Activated CD4-positive, alpha-beta memory T cell treated with anti-CD3 and anti-CD28 coated beads for 36 hours (primary cell): ENCODE data around the gene WDFY4. TPM values are rescaled to one million over a fixed set of nuclear protein-coding genes. Genes with fewer than 3 reads are reported as not detected.

Source experiments
- CTCF ChIA-PET: fragments of 350-600 bp; sonication (Branson Sonifier 250); formaldehyde crosslinking; loops from one replicate; lab custom pipeline; 2021; ENCODE audit warnings: antibody characterized with exemption, inconsistent platforms; lab: Charles Lee
- POLR2A ChIA-PET: fragments of 350-600 bp; sonication (Branson Sonifier 250); formaldehyde crosslinking; loops from one replicate; lab custom pipeline; 2021; ENCODE audit warnings: antibody characterized with exemption; lab: Charles Lee
- DNase-seq: peaks from one replicate; pipeline ENCODE4 v3.0.0-alpha.2; 2020
- H3K27ac Mint-ChIP-seq: one replicate; pipeline ENCODE4 v1.8.0; 2021; ENCODE audit warnings: mixed read lengths
- H3K27me3 Mint-ChIP-seq: one replicate; pipeline ENCODE4 v1.8.0; 2021; ENCODE audit warnings: mixed read lengths
- H3K36me3 Mint-ChIP-seq: one replicate; pipeline ENCODE4 v1.8.0; 2021; ENCODE audit warnings: mixed read lengths
- H3K4me1 Mint-ChIP-seq: one replicate; pipeline ENCODE4 v1.8.0; 2021; ENCODE audit warnings: low read depth, mixed read lengths
- H3K4me3 Mint-ChIP-seq: one replicate; pipeline ENCODE4 v1.8.0; 2021; ENCODE audit warnings: mild to moderate bottlenecking, mixed read lengths
- H3K9me3 Mint-ChIP-seq: one replicate; pipeline ENCODE4 v1.8.0; 2021; ENCODE audit warnings: mixed read lengths
- intact Hi-C: fragments of 100-400 bp; cut with micrococcal nuclease; formaldehyde crosslinking; loops from one replicate; pipeline ENCODE4 v1.15.1; 2023
- total RNA-seq, 2 experiments: library from RNA; stranded (reverse); gene quantifications; one replicate each; pipeline ENCODE4 v1.2.3, GENCODE V29; 2021

WDFY4 gene
- total RNA-seq, 2 experiments from 2014 or later: not detected

DNA sequence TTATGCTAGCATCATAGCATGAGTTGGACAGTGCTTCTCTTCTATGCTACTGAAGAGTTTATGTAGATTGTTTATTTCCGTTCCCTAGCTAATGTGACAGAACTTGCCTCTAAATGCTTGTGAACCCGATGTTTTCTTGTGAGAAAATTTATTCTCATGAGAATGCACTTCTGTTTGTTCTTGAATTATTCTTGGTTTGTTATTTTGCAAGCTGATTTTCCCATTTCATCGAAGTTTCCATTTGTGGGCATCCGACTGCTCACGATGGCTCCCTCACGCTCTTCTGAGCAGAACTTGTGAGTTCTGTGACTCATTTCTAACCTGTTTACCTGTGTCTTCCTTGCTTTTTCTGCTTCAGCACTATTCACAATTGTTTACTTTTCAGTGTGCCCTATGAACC lies 59.9 kb downstream of the WDFY4 start:
- peaks cover 6% of the 10 kb centered on the region for H3K9me3 Mint-ChIP-seq
- no peak for DNase-seq
- H3K27ac Mint-ChIP-seq: no peak overlapping the region
- H3K4me1 Mint-ChIP-seq: no peaks in the 10 kb centered on the region
- ChIA-PET POLR2A (no interaction called here), CTCF (no interaction called here)
- H3K27me3 Mint-ChIP-seq: peaks cover 1% of the 10 kb centered on the region
- H3K4me3 Mint-ChIP-seq: no peak overlapping the region
- intact Hi-C loops: no loop called here
- H3K36me3 Mint-ChIP-seq: no peaks in the 10 kb centered on the region

DNA sequence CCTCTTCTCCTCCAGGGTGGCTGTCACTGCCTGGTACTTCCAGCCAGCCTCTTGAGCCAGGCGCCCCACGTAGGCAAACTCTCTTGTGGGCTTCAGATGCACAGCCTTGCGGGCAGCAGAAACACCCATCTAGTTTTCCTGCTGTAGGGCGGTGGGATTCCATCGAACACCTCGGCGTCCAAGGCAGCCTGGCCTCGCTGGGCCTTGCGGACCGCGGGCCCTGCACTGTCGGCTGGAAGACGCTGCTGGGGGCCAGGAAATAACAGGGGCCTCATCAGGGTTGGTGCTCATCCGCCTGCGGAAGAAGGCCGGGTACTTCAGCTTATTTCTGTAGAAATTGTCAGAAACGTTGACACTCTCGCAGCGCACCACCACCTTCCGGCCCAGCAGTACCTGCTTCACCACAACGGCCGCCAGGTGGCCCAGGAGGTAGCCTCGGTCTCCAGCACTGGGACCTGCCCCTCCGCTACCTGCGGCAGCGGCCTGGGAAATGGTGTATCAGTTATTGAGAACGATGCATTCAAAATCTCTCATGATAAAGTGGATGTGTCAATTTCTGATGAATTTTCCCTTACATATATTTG lies 61.1 kb downstream of the WDFY4 start:
- Mint-ChIP-seq H3K4me1 (no peaks in the 10 kb centered on the region), H3K27ac (no peak overlapping the region), H3K36me3 (no peaks in the 10 kb centered on the region), H3K9me3 (peaks cover 6% of the 10 kb centered on the region), H3K27me3 (peaks cover 1% of the 10 kb centered on the region), H3K4me3 (no peak overlapping the region)
- CTCF ChIA-PET: no interaction called here
- intact Hi-C loops: no loop called here
- POLR2A ChIA-PET: no interaction called here
- DNase-seq: no peak

DNA sequence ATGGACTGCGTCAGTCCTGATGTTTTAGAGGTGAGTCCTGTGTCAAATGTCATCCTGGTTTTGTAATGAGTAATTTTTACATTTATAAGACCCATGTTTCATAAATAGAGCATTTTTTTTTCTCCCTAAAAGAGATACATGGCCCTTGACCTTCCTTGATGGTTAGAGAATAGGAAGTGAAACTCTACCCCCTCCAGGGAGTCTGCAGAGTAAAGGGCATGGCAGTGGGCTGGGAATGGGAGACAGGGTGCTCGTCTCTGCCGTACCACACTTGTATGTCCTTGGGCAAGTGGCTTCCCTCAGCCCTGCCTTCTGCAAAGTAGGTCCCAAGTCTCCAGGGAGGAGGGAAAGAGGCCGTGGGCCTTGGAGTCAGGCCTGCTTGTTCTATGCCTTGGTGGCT lies 63.9 kb downstream of the WDFY4 start:
- Mint-ChIP-seq H3K36me3 (no peaks in the 10 kb centered on the region), H3K9me3 (peaks cover 6% of the 10 kb centered on the region), H3K27ac (no peak overlapping the region), H3K4me3 (no peak overlapping the region), H3K27me3 (no peaks in the 10 kb centered on the region), H3K4me1 (no peaks in the 10 kb centered on the region)
- no peak for DNase-seq
- ChIA-PET CTCF (no interaction called here), POLR2A (no interaction called here)
- intact Hi-C loops: no loop called here

DNA sequence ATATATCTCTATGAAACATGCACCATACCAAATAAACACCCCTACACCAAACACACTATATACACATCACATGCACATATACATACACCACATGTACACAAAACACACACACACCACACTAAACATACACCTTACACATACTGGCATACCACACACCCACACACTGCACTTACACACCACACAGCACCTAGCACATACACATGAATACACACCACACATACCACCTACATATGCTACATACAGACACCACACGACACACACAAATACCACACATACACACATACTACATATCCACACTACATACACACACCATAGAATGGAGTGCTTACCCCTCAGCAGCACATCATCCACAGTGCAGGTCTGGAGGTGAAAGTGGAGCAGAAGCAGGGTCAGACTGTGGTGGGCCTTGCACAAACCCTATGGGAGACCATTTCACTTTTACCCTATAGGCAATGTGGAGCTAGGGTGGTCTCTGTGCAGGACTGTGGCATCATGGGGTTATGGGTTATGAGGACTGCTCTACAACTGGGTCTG lies 64.6 kb downstream of the WDFY4 start:
- CTCF ChIA-PET: no interaction called here
- intact Hi-C loops: no loop called here
- H3K9me3 Mint-ChIP-seq: peaks cover 6% of the 10 kb centered on the region
- H3K36me3 Mint-ChIP-seq: no peaks in the 10 kb centered on the region
- no peaks in the 10 kb centered on the region for H3K4me1 Mint-ChIP-seq
- no peak overlapping the region for H3K27ac Mint-ChIP-seq
- H3K4me3 Mint-ChIP-seq: no peak overlapping the region
- no peak for DNase-seq
- POLR2A ChIA-PET: no interaction called here
- no peaks in the 10 kb centered on the region for H3K27me3 Mint-ChIP-seq

DNA sequence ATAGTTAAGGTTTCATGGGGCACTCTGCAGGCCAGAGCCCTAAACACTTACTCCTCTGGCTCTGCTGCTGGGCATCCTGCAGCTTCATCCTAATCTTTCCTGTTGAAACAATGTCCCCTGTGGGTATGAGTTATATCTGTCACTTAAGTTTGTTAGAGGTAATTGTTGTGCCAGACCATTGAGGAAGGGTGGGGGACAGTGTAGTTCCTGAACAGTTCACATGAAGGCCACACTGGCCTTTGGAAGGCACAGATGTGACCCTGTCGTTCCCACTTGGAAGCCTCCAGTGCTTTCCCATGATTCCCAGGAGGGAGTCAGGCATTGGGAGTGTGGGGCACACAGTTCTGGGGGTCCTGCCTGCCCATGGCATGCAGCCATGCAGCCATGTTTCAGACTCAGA lies 65.3 kb downstream of the WDFY4 start:
- POLR2A ChIA-PET: no interaction called here
- H3K4me3 Mint-ChIP-seq: no peak overlapping the region

DNA sequence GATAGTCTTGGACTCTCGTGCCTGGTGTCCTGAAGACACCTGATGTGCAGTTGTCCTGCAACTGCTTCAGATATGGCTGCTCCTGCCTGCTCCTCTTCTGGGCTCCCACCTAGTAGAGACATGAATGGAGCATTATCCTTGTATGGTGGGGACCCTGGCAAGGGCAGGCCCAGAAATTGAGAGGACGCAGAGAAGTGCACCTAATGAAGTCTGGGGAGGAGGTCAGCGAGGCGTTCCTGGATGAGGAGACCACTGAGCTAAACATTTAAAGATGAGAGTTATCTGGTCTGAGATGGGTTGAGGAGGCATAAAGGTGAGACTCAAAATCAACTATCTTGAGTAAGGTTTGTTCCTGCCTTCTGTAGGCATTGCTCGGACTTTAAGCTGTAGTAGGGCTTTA lies 66.3 kb downstream of the WDFY4 start:
- no peaks in the 10 kb centered on the region for H3K27me3 Mint-ChIP-seq
- no peaks in the 10 kb centered on the region for H3K36me3 Mint-ChIP-seq
- H3K27ac Mint-ChIP-seq: no peak overlapping the region
- no peak for DNase-seq
- CTCF ChIA-PET: no interaction called here
- H3K4me3 Mint-ChIP-seq: no peak overlapping the region
- peaks cover 6% of the 10 kb centered on the region for H3K9me3 Mint-ChIP-seq
- no peaks in the 10 kb centered on the region for H3K4me1 Mint-ChIP-seq
- intact Hi-C loops: no loop called here
- POLR2A ChIA-PET: no interaction called here

More for the DNA sequence above, 65.3 kb downstream of the WDFY4 start:
- H3K27ac Mint-ChIP-seq: no peak overlapping the region
- intact Hi-C loops: no loop called here
- peaks cover 6% of the 10 kb centered on the region for H3K9me3 Mint-ChIP-seq
- H3K27me3 Mint-ChIP-seq: no peaks in the 10 kb centered on the region
- DNase-seq: no peak
- H3K36me3 Mint-ChIP-seq: no peaks in the 10 kb centered on the region
- no peaks in the 10 kb centered on the region for H3K4me1 Mint-ChIP-seq
- CTCF ChIA-PET: no interaction called here

DNA sequence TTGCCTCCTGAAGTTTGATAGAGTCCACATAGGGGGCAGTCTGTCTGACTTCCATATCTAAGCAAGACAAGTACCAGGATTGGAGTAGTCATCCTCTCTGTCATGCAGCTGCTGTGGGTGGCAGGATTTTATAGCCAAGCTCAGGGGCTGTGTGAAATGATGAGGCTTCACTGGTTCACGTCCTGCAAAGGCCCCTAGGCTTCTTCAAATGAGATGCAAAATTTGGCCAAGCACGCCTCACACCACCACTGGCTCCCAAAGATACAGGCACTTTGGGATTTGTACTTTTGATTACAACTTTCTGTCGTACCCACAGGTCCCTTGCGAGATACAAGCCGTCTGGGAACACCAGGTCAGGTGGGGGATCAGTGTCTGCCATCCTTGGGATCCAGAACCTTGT lies 67.1 kb downstream of the WDFY4 start:
- Mint-ChIP-seq H3K4me1 (no peaks in the 10 kb centered on the region), H3K36me3 (no peaks in the 10 kb centered on the region), H3K27ac (no peak overlapping the region), H3K9me3 (peaks cover 6% of the 10 kb centered on the region), H3K27me3 (no peaks in the 10 kb centered on the region), H3K4me3 (no peak overlapping the region)
- CTCF ChIA-PET: no interaction called here
- DNase-seq: no peak
- intact Hi-C loops: no loop called here
- POLR2A ChIA-PET: no interaction called here

DNA sequence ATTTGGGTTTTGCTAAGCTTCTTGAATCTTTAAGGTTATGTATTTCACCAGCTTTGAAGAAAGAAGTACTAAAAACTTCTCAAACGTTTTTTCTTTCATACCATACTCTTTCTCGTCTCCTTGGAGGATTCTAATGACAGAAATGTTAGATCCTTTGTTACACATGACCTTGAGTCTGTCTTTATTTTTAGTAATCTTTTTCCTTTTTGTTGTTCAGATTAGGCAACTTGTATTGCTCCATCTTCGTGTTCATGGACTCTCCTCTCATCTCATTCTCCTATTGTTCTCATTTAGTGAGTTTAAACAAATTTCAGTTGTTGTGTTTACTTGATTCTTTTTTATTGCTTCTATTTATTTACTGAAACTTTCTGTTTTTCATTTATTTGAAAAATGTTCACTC lies 73.7 kb downstream of the WDFY4 start:
- peaks cover 22% of the 10 kb centered on the region for H3K27me3 Mint-ChIP-seq
- H3K27ac Mint-ChIP-seq: no peak overlapping the region
- intact Hi-C loops: no loop called here
- no peaks in the 10 kb centered on the region for H3K9me3 Mint-ChIP-seq
- no peaks in the 10 kb centered on the region for H3K36me3 Mint-ChIP-seq
- H3K4me3 Mint-ChIP-seq: no peak overlapping the region
- ChIA-PET POLR2A (no interaction called here), CTCF (no interaction called here)
- DNase-seq: no peak
- H3K4me1 Mint-ChIP-seq: no peaks in the 10 kb centered on the region

DNA sequence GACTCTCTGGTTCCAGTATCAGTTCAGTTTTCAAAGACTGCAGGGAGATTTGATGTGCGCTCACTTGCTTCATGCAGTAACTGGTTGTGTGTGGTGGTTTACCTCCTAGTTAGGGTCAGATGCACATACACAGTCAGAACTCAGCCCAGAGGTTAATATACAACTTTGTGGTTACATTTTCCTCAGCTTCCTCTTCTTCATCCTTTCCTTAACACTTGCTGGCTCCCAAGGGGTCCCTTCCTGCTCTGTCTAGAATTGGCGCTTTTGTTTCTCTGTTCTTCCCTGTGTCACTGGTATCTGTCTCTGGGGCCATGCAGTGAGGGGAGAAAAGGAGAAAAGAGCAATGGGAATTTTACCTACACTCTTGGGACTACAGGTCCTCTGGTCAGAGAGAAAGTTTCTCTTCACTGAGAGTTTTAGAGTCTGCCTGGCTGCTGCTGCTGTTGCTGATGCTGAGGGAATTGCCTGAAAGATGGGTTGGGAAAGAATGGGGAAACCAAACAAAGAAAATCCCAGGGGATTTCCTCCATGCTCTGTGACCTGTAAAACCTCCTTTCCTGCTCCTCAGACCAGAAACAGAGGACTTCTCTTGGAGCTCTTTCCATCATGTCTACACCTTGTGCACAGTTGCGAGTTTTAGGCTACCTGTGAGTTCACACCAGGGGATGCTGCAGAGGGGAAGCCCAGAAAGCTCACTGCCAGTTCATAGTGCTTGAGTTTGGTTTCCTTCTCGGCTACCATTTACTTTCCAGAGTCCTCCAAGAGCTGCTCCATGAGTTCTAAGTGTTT lies 74.6 kb downstream of the WDFY4 start:
- intact Hi-C loops: no loop called here
- Mint-ChIP-seq H3K27ac (no peak overlapping the region), H3K4me1 (no peaks in the 10 kb centered on the region), H3K9me3 (no peaks in the 10 kb centered on the region), H3K36me3 (no peaks in the 10 kb centered on the region), H3K4me3 (no peak overlapping the region), H3K27me3 (peaks cover 22% of the 10 kb centered on the region)
- ChIA-PET CTCF (no interaction called here), POLR2A (no interaction called here)
- no peak for DNase-seq

DNA sequence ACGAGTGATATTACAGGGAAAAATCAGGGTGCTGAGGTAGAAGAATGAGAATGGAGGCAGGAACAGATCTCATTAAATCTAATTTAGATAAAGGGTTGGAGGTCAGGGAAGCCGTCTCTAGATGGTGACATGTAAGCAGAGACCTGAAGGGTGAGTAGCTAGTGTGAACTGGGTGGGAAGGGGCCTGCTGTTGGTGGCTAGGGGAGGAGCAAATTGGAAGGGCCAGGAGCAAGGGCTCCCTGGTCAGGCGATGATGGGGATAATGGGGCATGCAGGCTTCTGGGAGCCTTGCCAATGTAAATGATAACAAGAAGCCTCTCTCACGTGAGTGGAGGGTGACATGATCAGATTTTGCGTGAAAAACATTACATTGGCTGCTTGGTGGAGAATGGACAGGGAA lies 76.3 kb downstream of the WDFY4 start:
- intact Hi-C loops: no loop called here
- Mint-ChIP-seq H3K4me3 (no peak overlapping the region), H3K27ac (no peak overlapping the region), H3K27me3 (peaks cover 22% of the 10 kb centered on the region), H3K36me3 (no peaks in the 10 kb centered on the region), H3K4me1 (no peaks in the 10 kb centered on the region), H3K9me3 (no peaks in the 10 kb centered on the region)
- CTCF ChIA-PET: no interaction called here
- DNase-seq: no peak
- POLR2A ChIA-PET: no interaction called here

DNA sequence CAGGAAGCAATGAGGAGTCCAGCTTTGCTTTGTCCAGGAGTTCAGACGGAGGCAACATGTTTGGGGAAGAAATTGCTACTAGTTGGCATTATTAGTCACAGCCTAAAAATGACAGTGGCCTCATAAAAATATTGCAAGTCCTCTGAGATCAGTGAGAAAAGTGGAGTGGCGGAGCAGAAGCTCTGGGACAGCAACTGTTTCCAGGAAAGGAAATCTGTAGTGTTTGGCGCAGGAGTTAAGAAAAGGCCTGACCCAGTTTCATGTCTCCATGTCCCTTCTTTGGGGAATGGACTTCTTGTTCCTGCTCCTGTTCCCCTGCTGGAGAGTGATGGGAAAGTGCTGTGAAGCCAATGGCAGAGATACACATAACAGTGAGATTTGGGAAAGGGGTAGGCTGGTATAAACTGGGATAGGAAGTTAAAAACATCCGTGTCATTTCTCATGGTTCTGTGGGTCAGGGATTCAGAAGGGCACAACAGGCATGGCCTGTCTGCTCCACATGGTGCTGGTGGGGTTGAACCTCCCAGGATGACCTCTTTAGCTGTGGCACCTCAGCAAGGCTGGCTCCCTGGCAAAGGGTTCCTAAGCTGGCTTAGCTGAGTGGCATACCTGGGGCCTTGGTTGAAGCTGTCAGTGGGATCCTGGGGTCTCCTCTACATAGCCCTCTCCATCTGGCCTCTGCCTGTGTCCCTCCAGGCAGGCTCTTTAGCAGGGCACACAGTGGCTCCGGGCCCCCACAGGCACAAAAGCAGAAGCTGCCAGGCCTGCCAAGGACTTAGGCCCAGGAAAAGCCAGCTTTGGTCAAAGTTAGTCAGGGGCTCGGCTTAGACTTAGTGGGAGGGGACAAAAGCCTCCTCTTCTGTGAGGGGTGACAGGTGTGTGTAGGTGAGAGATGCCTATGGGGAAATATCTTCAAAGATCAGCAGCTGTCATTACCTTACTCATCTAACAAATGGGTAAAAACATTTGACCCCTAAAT lies 77.7 kb downstream of the WDFY4 start:
- Mint-ChIP-seq H3K27ac (no peak overlapping the region), H3K4me3 (no peak overlapping the region), H3K36me3 (no peaks in the 10 kb centered on the region), H3K9me3 (no peaks in the 10 kb centered on the region), H3K4me1 (no peaks in the 10 kb centered on the region), H3K27me3 (peaks cover 22% of the 10 kb centered on the region)
- CTCF ChIA-PET: no interaction called here
- intact Hi-C loops: no loop called here
- POLR2A ChIA-PET: no interaction called here
- DNase-seq: no peak

DNA sequence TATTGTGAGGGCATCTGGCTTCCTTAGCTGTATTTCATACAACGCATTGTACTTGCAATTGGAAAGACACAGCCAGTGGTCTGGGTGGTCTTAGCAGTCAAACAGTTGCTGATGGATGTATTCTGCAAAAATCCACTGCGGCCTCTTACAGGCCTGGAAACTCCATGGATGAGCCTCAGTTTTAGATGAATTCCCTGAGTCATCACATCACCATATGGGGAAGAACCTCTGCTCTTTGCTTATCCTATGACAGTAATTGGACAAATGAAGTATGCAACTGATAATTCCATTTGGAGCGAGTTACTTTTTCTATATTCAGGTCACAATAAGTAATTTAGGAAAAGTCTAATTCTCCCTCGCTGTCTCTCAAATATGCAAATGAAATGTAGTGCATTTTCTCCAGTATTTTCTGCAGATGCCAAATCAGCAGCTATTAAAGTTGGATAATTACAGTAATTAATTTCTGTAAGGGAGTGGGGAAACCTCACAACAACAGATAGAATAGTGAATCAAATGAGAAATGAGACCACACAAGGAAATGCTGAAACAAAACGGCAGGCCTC lies 78.8 kb downstream of the WDFY4 start:
- intact Hi-C loops: no loop called here
- Mint-ChIP-seq H3K27me3 (peaks cover 20% of the 10 kb centered on the region), H3K36me3 (no peaks in the 10 kb centered on the region), H3K4me1 (no peaks in the 10 kb centered on the region), H3K9me3 (no peaks in the 10 kb centered on the region), H3K27ac (no peak overlapping the region), H3K4me3 (no peak overlapping the region)
- CTCF ChIA-PET: no interaction called here
- POLR2A ChIA-PET: no interaction called here
- DNase-seq: no peak
